RWPE2 (cell line): Measurements from ENCODE around the gene HBP1.
"Not testable (repeated sequence)": the region's sequence is repeated elsewhere in the genome, so short reads cannot be mapped to it uniquely, and the experiment has no call there.

Experiments
- ATAC-seq: fragments of 200-7000 bp; cut with Tn5 transposase; 3 replicates; pipeline ENCODE4 v1.9.1; 2021; ENCODE audit warnings: low read depth
- DNase-seq: peaks from one replicate; pipeline ENCODE4 v3.0.0-alpha.2; 2020; ENCODE audit warnings: low spot score
- H3K27ac ChIP-seq: fragments of 450-650 bp; 2 replicates; pipeline ENCODE4 v1.5.1; 2017; ENCODE audit warnings: mild to moderate bottlenecking; ENCODE audit not compliant: poor library complexity, severe bottlenecking
- H3K27me3 ChIP-seq: fragments of 250-450 bp; sonication (Bioruptor Pico); 2 replicates; pipeline ENCODE4 v1.5.1; 2021; ENCODE audit warnings: mild to moderate bottlenecking, moderate library complexity; ENCODE audit not compliant: insufficient read depth, poor library complexity, severe bottlenecking
- H3K36me3 ChIP-seq: fragments of 250-450 bp; sonication (Bioruptor Pico); 2 replicates; pipeline ENCODE4 v1.5.1; 2020; ENCODE audit warnings: low read depth, mild to moderate bottlenecking, moderate library complexity
- H3K4me1 ChIP-seq: fragments of 250-450 bp; sonication (Bioruptor Pico); 2 replicates; pipeline ENCODE4 v1.5.1; 2021; ENCODE audit warnings: mild to moderate bottlenecking, moderate library complexity; ENCODE audit not compliant: insufficient read depth, poor library complexity, severe bottlenecking
- H3K4me3 ChIP-seq: fragments of 250-450 bp; sonication (Bioruptor Pico); 2 replicates; pipeline ENCODE4 v1.5.1; 2021; ENCODE audit warnings: mild to moderate bottlenecking, moderate library complexity; ENCODE audit not compliant: severe bottlenecking
- H3K9me3 ChIP-seq: fragments of 250-450 bp; sonication (Bioruptor Pico); 2 replicates; pipeline ENCODE4 v1.5.1; 2021; ENCODE audit warnings: mild to moderate bottlenecking, moderate library complexity; ENCODE audit not compliant: severe bottlenecking
- CTCF ChIP-seq: fragments of 450-650 bp; IDR thresholded peaks from one replicate; pipeline ENCODE4 v1.5.1; 2017; ENCODE audit warnings: mild to moderate bottlenecking, moderate library complexity; ENCODE audit not compliant: poor library complexity, severe bottlenecking

HBP1 gene

DNA sequence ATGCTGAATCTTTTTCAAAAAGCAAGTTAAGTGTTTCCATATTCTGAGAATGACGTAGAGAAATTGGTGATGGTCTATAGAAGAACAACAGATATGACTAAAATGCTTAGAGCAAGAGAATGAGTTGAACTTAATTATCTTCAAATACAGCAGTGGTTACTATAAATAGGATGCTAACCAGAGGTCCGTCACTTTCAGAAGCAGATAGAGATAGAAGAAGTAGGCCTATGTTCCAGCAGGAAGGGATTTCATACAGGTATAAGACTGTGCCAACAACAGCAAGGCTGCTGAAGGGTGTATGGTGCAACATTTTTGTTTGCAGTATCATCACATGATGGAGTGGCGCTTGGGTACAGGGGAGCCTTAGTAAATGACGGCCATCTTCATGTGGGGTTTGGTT, 68.6 kb downstream of the HBP1 start:
- Histone ChIP-seq H3K27ac (no peak overlapping the region), H3K27me3 (no peaks in the 10 kb centered on the region), H3K9me3 (no peaks in the 10 kb centered on the region), H3K4me3 (no peak overlapping the region), H3K36me3 (no peaks in the 10 kb centered on the region), H3K4me1 (peaks cover 18% of the 10 kb centered on the region)
- DNase-seq (no peak), ATAC-seq (no peak)
- TF ChIP-seq CTCF: no peak

DNA sequence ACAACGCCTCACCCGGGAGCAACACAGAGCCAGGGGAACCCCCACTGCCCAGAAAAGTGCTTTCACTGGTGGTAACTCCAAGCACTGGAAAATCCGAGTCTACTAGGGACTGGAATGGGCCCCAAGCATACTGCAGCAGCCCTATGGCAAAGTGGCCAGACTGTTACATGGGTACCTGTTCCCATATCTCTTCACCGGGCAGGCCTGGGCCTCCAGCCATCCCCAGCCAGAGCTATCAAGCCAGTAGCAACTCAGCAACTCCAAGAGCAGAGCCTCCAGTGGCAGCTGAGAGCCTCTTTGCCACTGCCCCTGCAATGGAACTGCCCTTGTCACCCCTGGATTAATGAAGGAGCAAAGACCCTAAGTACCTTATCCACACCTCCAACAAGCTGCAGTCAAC, 73.5 kb downstream of the HBP1 start:
- H3K36me3 ChIP-seq: no peaks in the 10 kb centered on the region
- no peak overlapping the region for H3K4me3 ChIP-seq
- no peak for DNase-seq
- no peaks in the 10 kb centered on the region for H3K9me3 ChIP-seq
- H3K27ac ChIP-seq: no peak overlapping the region
- no peak for ATAC-seq
- no peak for TF ChIP-seq CTCF
- H3K4me1 ChIP-seq: no peaks in the 10 kb centered on the region
- H3K27me3 ChIP-seq: no peaks in the 10 kb centered on the region

DNA sequence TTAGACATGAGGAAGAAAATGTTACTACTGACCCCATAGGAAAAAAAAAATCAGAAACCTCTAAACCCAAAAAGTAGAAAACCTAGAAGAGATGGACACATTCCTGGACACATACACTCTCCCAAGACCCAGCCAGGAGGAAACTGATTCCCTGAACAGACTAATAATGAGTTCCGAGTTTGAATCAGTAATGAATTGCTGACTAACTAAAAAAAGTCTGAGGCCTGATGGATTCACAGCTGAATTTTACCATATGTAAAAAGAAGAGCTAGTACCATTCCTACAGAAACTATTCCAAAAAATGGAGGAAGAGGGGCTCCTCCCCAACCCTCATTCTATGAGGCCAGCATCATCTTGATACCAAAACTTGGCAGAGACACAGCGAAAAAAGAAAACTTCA, 75.8 kb downstream of the HBP1 start:
- TF ChIP-seq CTCF: no peak
- no peak overlapping the region for H3K27ac ChIP-seq
- peaks cover 8% of the 10 kb centered on the region for H3K36me3 ChIP-seq
- ATAC-seq: no peak
- DNase-seq: no peak
- H3K9me3 ChIP-seq: no peaks in the 10 kb centered on the region
- no peaks in the 10 kb centered on the region for H3K4me1 ChIP-seq
- H3K27me3 ChIP-seq: no peaks in the 10 kb centered on the region
- H3K4me3 ChIP-seq: no peak overlapping the region

- not testable (repeated sequence) for H3K27ac ChIP-seq, H3K27me3 ChIP-seq, ATAC-seq, DNase-seq, H3K9me3 ChIP-seq, H3K4me3 ChIP-seq, H3K36me3 ChIP-seq, H3K4me1 ChIP-seq
These were observed 78.0 kb downstream of the HBP1 start for GRCh38 chr7:107246836-107247235.

- H3K27me3 ChIP-seq: no peaks in the 10 kb centered on the region
- H3K36me3 ChIP-seq: peaks cover 8% of the 10 kb centered on the region
- TF ChIP-seq CTCF: no peak
- H3K4me3 ChIP-seq: no peak overlapping the region
- no peaks in the 10 kb centered on the region for H3K9me3 ChIP-seq
- H3K4me1 ChIP-seq: no peaks in the 10 kb centered on the region
- DNase-seq (no peak), ATAC-seq (no peak)
- H3K27ac ChIP-seq: no peak overlapping the region
These were observed 79.9 kb downstream of the HBP1 start for GRCh38 chr7:107248551-107249316.
